IMR-90 (cell line): Measurements from ENCODE around the gene AQP6. TPM values are rescaled to one million over a fixed set of nuclear protein-coding genes. Genes with fewer than 3 reads are reported as not detected.

Experiments used
- ATAC-seq: fragments of 200-7000 bp; cut with Tn5 transposase; 2 replicates; pipeline ENCODE4 v1.9.1; 2020; ENCODE audit warnings: low read depth, mild to moderate bottlenecking, moderate library complexity
- BruUV-seq: library from RNA; stranded (reverse); fragments of 400-500 nt; replicated peaks from 2 replicates; lab custom pipeline; 2021; lab: Mats Ljungman, UMichigan
- CTCF ChIA-PET: fragments of 300-600 bp; formaldehyde crosslinking; extraction: SDS; loops from one replicate; lab custom pipeline; 2021; ENCODE audit warnings: antibody characterized with exemption; lab: Yijun Ruan, JAX
- POLR2A ChIA-PET: fragments of 300-600 bp; sonication (Branson Sonifier 250); formaldehyde crosslinking; loops from one replicate; lab custom pipeline; 2022; ENCODE audit warnings: antibody characterized with exemption; ENCODE audit not compliant: unreplicated experiment; lab: Charles Lee
- DNase-seq: peaks from one replicate; pipeline ENCODE4 v3.0.0; 2013
- H2AFZ ChIP-seq: replicated peaks from 2 replicates; pipeline ENCODE3; 2013; ENCODE audit warnings: low read length, mild to moderate bottlenecking; ENCODE audit not compliant: poor library complexity
- H2AK5ac ChIP-seq: 2 replicates; pipeline ENCODE4 v1.6.1; 2013; ENCODE audit warnings: low read depth, low read length, inconsistent platforms
- H2AK9ac ChIP-seq: replicated peaks from 2 replicates; pipeline ENCODE3; 2013; ENCODE audit warnings: mild to moderate bottlenecking, low read depth, low read length, moderate library complexity; ENCODE audit not compliant: poor library complexity
- H2BK120ac ChIP-seq: 2 replicates; pipeline ENCODE4 v1.6.1; 2013; ENCODE audit warnings: low read depth, low read length, inconsistent platforms
- H2BK15ac ChIP-seq: 3 replicates; pipeline ENCODE4 v1.6.1; 2013; ENCODE audit warnings: low read depth, low read length, inconsistent platforms
- H2BK20ac ChIP-seq: 2 replicates; pipeline ENCODE4 v1.6.1; 2013; ENCODE audit warnings: low read depth, mild to moderate bottlenecking, inconsistent platforms, low read length, moderate library complexity
- H2BK5ac ChIP-seq: 2 replicates; pipeline ENCODE4 v1.6.1; 2013; ENCODE audit warnings: mild to moderate bottlenecking, low read depth, low read length, inconsistent platforms; ENCODE audit not compliant: poor library complexity, severe bottlenecking
- H3K14ac ChIP-seq: replicated peaks from 2 replicates; pipeline ENCODE4 v1.6.1; 2013; ENCODE audit warnings: low read depth, low read length, inconsistent platforms
- H3K18ac ChIP-seq: 2 replicates; pipeline ENCODE4 v1.6.1; 2013; ENCODE audit warnings: low read depth, low read length, control low read depth
- H3K23ac ChIP-seq: 2 replicates; pipeline ENCODE4 v1.6.1; 2013; ENCODE audit warnings: low read depth, low read length, inconsistent platforms
- H3K27ac ChIP-seq: 2 replicates; pipeline ENCODE4 v1.5.1; 2013; ENCODE audit warnings: mild to moderate bottlenecking, control low read depth, low read length; ENCODE audit not compliant: insufficient read depth
- H3K27me3 ChIP-seq: 2 replicates; pipeline ENCODE4 v1.6.1; 2013; ENCODE audit warnings: low read length; ENCODE audit not compliant: control insufficient read depth, insufficient read depth
- H3K36me3 ChIP-seq: 2 replicates; pipeline ENCODE4 v1.6.1; 2013; ENCODE audit warnings: low read length, mixed read lengths; ENCODE audit not compliant: control insufficient read depth, insufficient read depth
- H3K4ac ChIP-seq: 2 replicates; pipeline ENCODE4 v1.6.1; 2013; ENCODE audit warnings: low read depth, low read length, inconsistent platforms
- H3K4me1 ChIP-seq: 2 replicates; pipeline ENCODE4 v1.6.1; 2013; ENCODE audit warnings: low read length, mixed read lengths; ENCODE audit not compliant: control insufficient read depth, insufficient read depth
- H3K4me2 ChIP-seq: 2 replicates; pipeline ENCODE4 v1.6.1; 2013; ENCODE audit warnings: low read depth, mild to moderate bottlenecking, control low read depth, low read length, moderate library complexity
- H3K4me3 ChIP-seq: 2 replicates; pipeline ENCODE4 v1.5.1; 2013; ENCODE audit warnings: low read depth, mild to moderate bottlenecking, control low read depth, low read length, moderate library complexity; ENCODE audit not compliant: insufficient read depth
- H3K56ac ChIP-seq: 2 replicates; pipeline ENCODE4 v1.6.1; 2013; ENCODE audit warnings: low read length, inconsistent platforms; ENCODE audit not compliant: insufficient read depth; ENCODE audit errors: extremely low read depth
- H3K79me1 ChIP-seq, 2 experiments: 2 replicates each; pipeline ENCODE4 v1.6.1; 2013; ENCODE audit warnings: low read length in 2 of 2, inconsistent platforms in 1 of 2, low read depth in 1 of 2
- H3K9ac ChIP-seq: 2 replicates; pipeline ENCODE4 v1.6.1; 2013; ENCODE audit warnings: low read depth, low read length, control low read depth
- H3K9me1 ChIP-seq: 2 replicates; pipeline ENCODE4 v1.6.1; 2013; ENCODE audit warnings: low read length, inconsistent platforms; ENCODE audit not compliant: insufficient read depth
- H3K9me3 ChIP-seq: 2 replicates; pipeline ENCODE4 v1.6.1; 2013; ENCODE audit warnings: low read length; ENCODE audit not compliant: control insufficient read depth, insufficient read depth
- H4K20me1 ChIP-seq: 2 replicates; pipeline ENCODE4 v1.6.1; 2013; ENCODE audit warnings: low read length, inconsistent platforms; ENCODE audit not compliant: insufficient read depth
- H4K5ac ChIP-seq: 2 replicates; pipeline ENCODE4 v1.6.1; 2013; ENCODE audit warnings: mild to moderate bottlenecking, low read depth, low read length, control low read depth
- H4K8ac ChIP-seq, 2 experiments: 2 replicates each; pipeline ENCODE4 v1.6.1; 2013; ENCODE audit warnings: low read depth in 2 of 2, low read length in 2 of 2, control low read depth in 1 of 2, inconsistent platforms in 1 of 2
- H4K91ac ChIP-seq: 2 replicates; pipeline ENCODE4 v1.6.1; 2013; ENCODE audit warnings: low read depth, low read length, inconsistent platforms; ENCODE audit not compliant: insufficient read depth
- CHD1 ChIP-seq: IDR thresholded peaks from 2 replicates; pipeline ENCODE4 v1.6.1; 2012; ENCODE audit warnings: low read depth, low read length, improper control_type of control experiment
- RCOR1 ChIP-seq: IDR thresholded peaks from 2 replicates; pipeline ENCODE4 v1.6.1; 2012; ENCODE audit warnings: mild to moderate bottlenecking, low read length, improper control_type of control experiment; ENCODE audit not compliant: insufficient replicate concordance
- USF2 ChIP-seq: fragments of 150-350 bp; IDR thresholded peaks from 2 replicates; pipeline ENCODE4 v1.6.1; 2017; ENCODE audit warnings: mild to moderate bottlenecking, antibody characterized with exemption, low read length, low read depth
- WGBS, 2 experiments: methylation state at CpG; one replicate each; pipeline versions ENCODE4 v1.1.5 to v1.1.7; 2013; ENCODE audit warnings: missing lambda C conversion rate in 2 of 2; ENCODE audit not compliant: insufficient read length in 1 of 2; ENCODE audit errors: extremely low coverage in 2 of 2; 5-methylcytosine and 5-hydroxymethylcytosine counted together
- dilution Hi-C: fragments of 300-500 bp; cut with HindIII; formaldehyde crosslinking; loops from one replicate; pipeline ENCODE4 v1.14.3; 2018; ENCODE audit warnings: low sequenced_read_pairs; ENCODE audit not compliant: unreplicated experiment
- in situ Hi-C: fragments of 300-500 bp; cut with MboI; formaldehyde crosslinking; loops from 3 replicates; pipeline ENCODE4 v1.14.3; 2019; ENCODE audit warnings: low sequenced_read_pairs, inconsistent platforms, mixed read lengths
- intact Hi-C: fragments of 100-400 bp; cut with micrococcal nuclease; formaldehyde crosslinking; loops from 2 replicates; pipeline ENCODE4 v1.10.0; 2022
- polyA plus RNA-seq, 3 experiments: library from polyadenylated mRNA; depleted of rRNA; stranded (reverse); fragments of >200 nt; gene quantifications; 2 replicates each; pipeline ENCODE4 v1.2.3, GENCODE V29; 2012; ENCODE audit warnings: low replicate concordance in 1 of 3
- total RNA-seq: library from RNA; depleted of rRNA; stranded (reverse); fragments of >200 nt; gene quantifications from 2 replicates; pipeline ENCODE4 v1.2.3, GENCODE V29; 2012

The AQP6 gene
- total and polyA plus RNA-seq, 2 of the 4 experiments (the other 2 are of a cell fraction), result not detected

GRCh38 chr12:49948866-49949845 lies 23.6 kb upstream of the AQP6 start:
- Histone ChIP-seq H3K18ac (no peak overlapping the region), H2AFZ (no peak overlapping the region), H4K91ac (no peak overlapping the region), H3K36me3 (no peaks in the 10 kb centered on the region), H3K4me3 (no peak overlapping the region), H3K9me1 (0 out of 2 replicates have a peak, but pooled peaks cover 3% of the 10 kb centered on the region), H3K27ac (no peak overlapping the region), H3K27me3 (peaks cover 40% of the 10 kb centered on the region), H3K23ac (no peak overlapping the region), H3K14ac (no peak overlapping the region), H2BK15ac (no peak overlapping the region), H3K9ac (no peak overlapping the region), H3K4ac (no peak overlapping the region), H4K20me1 (no peaks in the 10 kb centered on the region), H4K8ac (no peak overlapping the region), H2BK20ac (no peak overlapping the region), H2AK9ac (no peak overlapping the region), H3K56ac (no peak overlapping the region), H2BK120ac (no peak overlapping the region), H3K4me1 (no peaks in the 10 kb centered on the region; the same call in 1 of the 2 replicates), H2BK5ac (no peak overlapping the region), H3K79me1 (no peaks in the 10 kb centered on the region), H4K5ac (no peak overlapping the region), H2AK5ac (no peak overlapping the region), H3K4me2 (no peak overlapping the region), H3K9me3 (no peaks in the 10 kb centered on the region)
- no TSS peak for BruUV-seq
- intact Hi-C loops, result no loop called here
- POLR2A ChIA-PET, result no interaction called here
- TF ChIP-seq CHD1 (no peak), RCOR1 (no peak), USF2 (no peak)
- in situ Hi-C loops, result no loop called here
- dilution Hi-C loops, result no loop called here
- ATAC-seq (no peak), DNase-seq (no peak)
- WGBS, 2 experiments, result 43% methylated on average over 1 of the region's 13 CpGs; no CpG with 5 or more reads in 1 of the 2 experiments
- CTCF ChIA-PET, result no interaction called here
